HG02938 (cell line): ENCODE results near the gene GNB2.
"Not testable (repeated sequence)": the region's sequence is repeated elsewhere in the genome, so short reads cannot be mapped to it uniquely, and the experiment has no call there.

Experiments used
- ATAC-seq: cut with Tn5 transposase; IDR thresholded peaks from one replicate; pipeline ENCODE4 v1.9.1; 2021; ENCODE audit warnings: mild to moderate bottlenecking, moderate library complexity; ENCODE audit not compliant: unreplicated experiment

The GNB2 gene

GRCh38 chr7:100723732-100724275, 50.3 kb downstream of the GNB2 start:
- no peak for ATAC-seq

GRCh38 chr7:100724364-100724763, 50.8 kb downstream of the GNB2 start:
- ATAC-seq, result not testable (repeated sequence)

- no peak for ATAC-seq
Measured at GRCh38 chr7:100726996-100727761, 53.6 kb downstream of the GNB2 start.

- no peak for ATAC-seq
Measured at GRCh38 chr7:100728196-100728595, 54.7 kb downstream of the GNB2 start.
